Activated naive CD4-positive, alpha-beta T cell treated with anti-CD3 and anti-CD28 coated beads, Interleukin-2, amount 50 U/mL, for 24 hours (primary cell): ENCODE measurements around the gene NAV2.
"Not testable (repeated sequence)": the region's sequence is repeated elsewhere in the genome, so short reads cannot be mapped to it uniquely, and the experiment has no call there.

Source experiments
- H3K27ac Mint-ChIP-seq: one replicate; pipeline ENCODE4 v1.8.0; 2021; ENCODE audit warnings: mild to moderate bottlenecking, mixed read lengths
- H3K27me3 Mint-ChIP-seq: one replicate; pipeline ENCODE4 v1.8.0; 2021; ENCODE audit warnings: mixed read lengths
- H3K36me3 Mint-ChIP-seq: one replicate; pipeline ENCODE4 v1.8.0; 2021; ENCODE audit warnings: mixed read lengths
- H3K4me1 Mint-ChIP-seq: one replicate; pipeline ENCODE4 v1.8.0; 2021; ENCODE audit warnings: mixed read lengths
- H3K4me3 Mint-ChIP-seq: one replicate; pipeline ENCODE4 v1.8.0; 2021; ENCODE audit warnings: mild to moderate bottlenecking, mixed read lengths
- H3K9me3 Mint-ChIP-seq: one replicate; pipeline ENCODE4 v1.8.0; 2021; ENCODE audit warnings: mixed read lengths

NAV2 gene

GRCh38 chr11:19958204-19958603, 245.6 kb downstream of the NAV2 start:
- no peaks in the 10 kb centered on the region for H3K9me3 Mint-ChIP-seq
- H3K27me3 Mint-ChIP-seq = peaks cover 7% of the 10 kb centered on the region
- H3K27ac Mint-ChIP-seq = no peak overlapping the region
- H3K4me1 Mint-ChIP-seq = peaks cover 2% of the 10 kb centered on the region
- H3K4me3 Mint-ChIP-seq = no peak overlapping the region
- no peaks in the 10 kb centered on the region for H3K36me3 Mint-ChIP-seq

GRCh38 chr11:19959210-19959609, 246.6 kb downstream of the NAV2 start:
- Mint-ChIP-seq H3K4me1 (peaks cover 5% of the 10 kb centered on the region), H3K27me3 (peaks cover 5% of the 10 kb centered on the region), H3K4me3 (no peak overlapping the region), H3K9me3 (no peaks in the 10 kb centered on the region), H3K36me3 (no peaks in the 10 kb centered on the region), H3K27ac (no peak overlapping the region)

GRCh38 chr11:19959648-19960059, 247.0 kb downstream of the NAV2 start:
- H3K36me3 Mint-ChIP-seq = no peaks in the 10 kb centered on the region
- H3K9me3 Mint-ChIP-seq = no peaks in the 10 kb centered on the region
- H3K27ac Mint-ChIP-seq = no peak overlapping the region
- no peak overlapping the region for H3K4me3 Mint-ChIP-seq
- peaks cover 5% of the 10 kb centered on the region for H3K4me1 Mint-ChIP-seq
- peaks cover 4% of the 10 kb centered on the region for H3K27me3 Mint-ChIP-seq

GRCh38 chr11:19960410-19960809, 247.8 kb downstream of the NAV2 start:
- H3K4me3 Mint-ChIP-seq, H3K36me3 Mint-ChIP-seq, H3K27me3 Mint-ChIP-seq, H3K27ac Mint-ChIP-seq, H3K4me1 Mint-ChIP-seq, H3K9me3 Mint-ChIP-seq: not testable (repeated sequence)

GRCh38 chr11:19961225-19961624, 248.6 kb downstream of the NAV2 start:
- Mint-ChIP-seq H3K9me3 (no peaks in the 10 kb centered on the region), H3K4me3 (no peak overlapping the region), H3K27me3 (peaks cover 5% of the 10 kb centered on the region), H3K36me3 (no peaks in the 10 kb centered on the region), H3K27ac (peak overlapping the region; percentile 10), H3K4me1 (peaks cover 5% of the 10 kb centered on the region)

GRCh38 chr11:19962053-19962800, 249.6 kb downstream of the NAV2 start:
- Mint-ChIP-seq H3K27ac (no peak overlapping the region), H3K4me3 (no peak overlapping the region), H3K4me1 (peaks cover 5% of the 10 kb centered on the region), H3K36me3 (no peaks in the 10 kb centered on the region), H3K27me3 (peaks cover 7% of the 10 kb centered on the region), H3K9me3 (no peaks in the 10 kb centered on the region)

DNA sequence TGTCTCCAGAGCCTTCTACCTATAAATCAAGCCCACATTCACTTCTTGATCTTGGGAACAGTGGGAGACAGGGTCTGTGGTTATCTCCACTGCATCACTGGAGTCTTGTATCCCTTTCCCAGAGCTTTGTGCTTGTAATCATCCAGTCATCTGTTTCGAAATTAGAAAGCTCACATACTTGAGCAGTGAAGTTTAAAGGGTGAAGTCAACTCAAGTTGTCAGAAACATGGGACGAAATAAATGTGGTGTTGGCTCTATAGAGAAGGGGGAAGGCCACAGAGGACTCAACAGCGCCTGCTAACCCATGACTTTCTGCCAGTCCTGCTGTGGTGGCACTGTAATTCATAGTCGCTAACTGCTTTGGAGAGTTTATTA, 250.2 kb downstream of the NAV2 start:
- peaks cover 5% of the 10 kb centered on the region for H3K4me1 Mint-ChIP-seq
- H3K36me3 Mint-ChIP-seq = no peaks in the 10 kb centered on the region
- no peak overlapping the region for H3K27ac Mint-ChIP-seq
- H3K9me3 Mint-ChIP-seq = no peaks in the 10 kb centered on the region
- H3K4me3 Mint-ChIP-seq = no peak overlapping the region
- H3K27me3 Mint-ChIP-seq = peaks cover 4% of the 10 kb centered on the region

DNA sequence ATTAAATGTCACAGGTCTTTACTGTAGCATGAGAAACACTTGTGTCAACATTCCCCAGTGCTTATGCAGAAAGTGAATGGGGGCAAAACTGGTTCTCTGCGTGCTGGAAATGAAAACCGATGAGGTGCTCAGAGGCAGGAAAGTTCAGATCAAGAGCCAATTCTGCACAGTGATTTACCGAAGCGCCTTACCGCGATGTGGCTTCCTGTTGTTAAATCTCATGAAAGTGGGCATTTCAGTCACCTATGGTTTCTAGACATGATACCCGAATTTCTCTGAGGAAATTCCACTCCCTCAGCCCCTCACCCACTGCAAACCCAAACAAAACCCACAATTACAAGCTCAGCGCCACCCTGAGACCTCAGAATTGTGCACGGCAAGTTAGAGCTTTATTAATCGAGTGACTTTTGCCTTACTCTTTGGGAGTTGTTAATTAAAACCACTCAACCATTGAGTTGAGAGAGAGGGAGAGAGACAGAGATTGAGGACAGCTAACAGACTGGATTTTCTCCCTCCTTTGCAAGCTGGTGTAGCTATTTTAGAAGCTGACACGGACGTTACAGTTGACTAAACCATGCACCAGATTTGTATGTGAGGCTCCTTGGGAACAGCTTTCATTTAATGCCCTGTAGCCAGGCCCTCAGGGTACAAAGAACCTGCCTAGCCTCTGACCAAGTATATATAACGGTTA, 251.2 kb downstream of the NAV2 start:
- H3K9me3 Mint-ChIP-seq = no peaks in the 10 kb centered on the region
- peaks cover 4% of the 10 kb centered on the region for H3K27me3 Mint-ChIP-seq
- H3K27ac Mint-ChIP-seq = no peak overlapping the region
- H3K4me3 Mint-ChIP-seq = no peak overlapping the region
- peaks cover 5% of the 10 kb centered on the region for H3K4me1 Mint-ChIP-seq
- H3K36me3 Mint-ChIP-seq = no peaks in the 10 kb centered on the region

GRCh38 chr11:19966441-19966840, 253.8 kb downstream of the NAV2 start:
- Mint-ChIP-seq H3K4me1 (peaks cover 5% of the 10 kb centered on the region), H3K27me3 (peaks cover 4% of the 10 kb centered on the region), H3K27ac (no peak overlapping the region), H3K4me3 (no peak overlapping the region), H3K36me3 (no peaks in the 10 kb centered on the region), H3K9me3 (no peaks in the 10 kb centered on the region)

GRCh38 chr11:19966927-19967326, 254.3 kb downstream of the NAV2 start:
- Mint-ChIP-seq H3K4me1 (peaks cover 5% of the 10 kb centered on the region), H3K9me3 (no peaks in the 10 kb centered on the region), H3K27me3 (peaks cover 4% of the 10 kb centered on the region), H3K36me3 (no peaks in the 10 kb centered on the region), H3K27ac (no peak overlapping the region), H3K4me3 (no peak overlapping the region)

DNA sequence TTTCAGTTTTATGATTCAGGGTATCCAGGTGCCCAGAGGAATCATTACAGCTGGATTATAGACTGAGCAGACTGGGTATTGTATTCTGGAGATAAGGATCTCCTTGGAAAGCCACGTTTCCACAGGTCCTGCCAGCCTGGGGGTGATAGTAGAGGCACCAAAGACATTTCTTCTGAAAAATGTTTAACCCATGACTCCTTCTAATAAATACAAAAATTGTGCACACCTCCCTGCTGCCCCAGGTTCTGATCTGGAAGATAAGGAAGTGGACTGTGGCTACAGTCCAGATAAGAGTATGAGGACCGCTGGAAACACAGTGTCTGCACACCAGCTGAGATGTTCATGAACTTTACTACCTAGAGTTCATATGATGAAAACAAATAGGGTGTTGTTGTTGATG, 255.2 kb downstream of the NAV2 start:
- H3K4me3 Mint-ChIP-seq = no peak overlapping the region
- peaks cover 4% of the 10 kb centered on the region for H3K27me3 Mint-ChIP-seq
- no peak overlapping the region for H3K27ac Mint-ChIP-seq
- H3K4me1 Mint-ChIP-seq = peaks cover 5% of the 10 kb centered on the region
- no peaks in the 10 kb centered on the region for H3K9me3 Mint-ChIP-seq
- H3K36me3 Mint-ChIP-seq = no peaks in the 10 kb centered on the region

GRCh38 chr11:19968860-19969259, 256.2 kb downstream of the NAV2 start:
- no peaks in the 10 kb centered on the region for H3K4me1 Mint-ChIP-seq
- peaks cover 4% of the 10 kb centered on the region for H3K27me3 Mint-ChIP-seq
- H3K27ac Mint-ChIP-seq = no peak overlapping the region
- H3K36me3 Mint-ChIP-seq = no peaks in the 10 kb centered on the region
- no peak overlapping the region for H3K4me3 Mint-ChIP-seq
- no peaks in the 10 kb centered on the region for H3K9me3 Mint-ChIP-seq

DNA sequence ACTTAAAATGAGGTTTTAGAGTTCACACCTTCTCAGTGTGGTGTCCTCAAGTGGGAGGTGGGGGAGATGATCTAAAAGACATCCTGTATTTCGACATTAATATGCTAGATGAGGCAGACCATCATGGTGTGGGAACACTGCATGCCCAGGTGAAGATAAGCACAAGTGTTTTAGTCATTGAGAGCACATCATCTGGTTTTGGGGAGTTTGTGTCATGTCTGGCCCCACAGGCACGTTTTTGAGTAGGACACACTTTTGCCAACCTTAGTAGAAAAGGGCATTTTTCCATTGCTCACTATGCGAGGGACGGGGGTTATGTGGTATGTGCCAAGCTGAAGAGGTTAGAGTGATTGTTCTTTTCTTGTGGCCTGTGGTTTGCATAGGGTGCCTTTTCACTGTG, 258.3 kb downstream of the NAV2 start:
- no peak overlapping the region for H3K4me3 Mint-ChIP-seq
- H3K9me3 Mint-ChIP-seq = no peaks in the 10 kb centered on the region
- no peaks in the 10 kb centered on the region for H3K4me1 Mint-ChIP-seq
- no peak overlapping the region for H3K27ac Mint-ChIP-seq
- peaks cover 3% of the 10 kb centered on the region for H3K27me3 Mint-ChIP-seq
- H3K36me3 Mint-ChIP-seq = no peaks in the 10 kb centered on the region

GRCh38 chr11:19972091-19972490, 259.5 kb downstream of the NAV2 start:
- H3K9me3 Mint-ChIP-seq = no peaks in the 10 kb centered on the region
- no peak overlapping the region for H3K27ac Mint-ChIP-seq
- H3K4me3 Mint-ChIP-seq = no peak overlapping the region
- no peaks in the 10 kb centered on the region for H3K36me3 Mint-ChIP-seq
- H3K27me3 Mint-ChIP-seq = no peaks in the 10 kb centered on the region
- H3K4me1 Mint-ChIP-seq = no peaks in the 10 kb centered on the region

GRCh38 chr11:19972651-19973050, 260.0 kb downstream of the NAV2 start:
- Mint-ChIP-seq H3K4me3 (no peak overlapping the region), H3K9me3 (no peaks in the 10 kb centered on the region), H3K27me3 (no peaks in the 10 kb centered on the region), H3K36me3 (no peaks in the 10 kb centered on the region), H3K27ac (no peak overlapping the region), H3K4me1 (no peaks in the 10 kb centered on the region)

- no peak overlapping the region for H3K4me3 Mint-ChIP-seq
These were observed 260.5 kb downstream of the NAV2 start for GRCh38 chr11:19973136-19973635.

More at GRCh38 chr11:19973136-19973635, 260.5 kb downstream of the NAV2 start:
- no peak overlapping the region for H3K27ac Mint-ChIP-seq
- H3K36me3 Mint-ChIP-seq = no peaks in the 10 kb centered on the region
- H3K4me1 Mint-ChIP-seq = no peaks in the 10 kb centered on the region
- H3K9me3 Mint-ChIP-seq = no peaks in the 10 kb centered on the region
- H3K27me3 Mint-ChIP-seq = no peaks in the 10 kb centered on the region
